Limb (tissue), 2 donors: ENCODE measurements around the gene DENND10.
"Not testable (repeated sequence)": the region's sequence is repeated elsewhere in the genome, so short reads cannot be mapped to it uniquely, and the experiment has no call there.

Experiments
- DNase-seq, 2 donors: peaks; one replicate each; pipeline ENCODE4 v3.0.0-alpha.2; 2016; ENCODE audit errors: extremely low spot score in 2 of 2

Gene DENND10

GRCh38 chr10:119098576-119098975 is 5.3 kb upstream of the DENND10 start:
- no peak for DNase-seq

DNA sequence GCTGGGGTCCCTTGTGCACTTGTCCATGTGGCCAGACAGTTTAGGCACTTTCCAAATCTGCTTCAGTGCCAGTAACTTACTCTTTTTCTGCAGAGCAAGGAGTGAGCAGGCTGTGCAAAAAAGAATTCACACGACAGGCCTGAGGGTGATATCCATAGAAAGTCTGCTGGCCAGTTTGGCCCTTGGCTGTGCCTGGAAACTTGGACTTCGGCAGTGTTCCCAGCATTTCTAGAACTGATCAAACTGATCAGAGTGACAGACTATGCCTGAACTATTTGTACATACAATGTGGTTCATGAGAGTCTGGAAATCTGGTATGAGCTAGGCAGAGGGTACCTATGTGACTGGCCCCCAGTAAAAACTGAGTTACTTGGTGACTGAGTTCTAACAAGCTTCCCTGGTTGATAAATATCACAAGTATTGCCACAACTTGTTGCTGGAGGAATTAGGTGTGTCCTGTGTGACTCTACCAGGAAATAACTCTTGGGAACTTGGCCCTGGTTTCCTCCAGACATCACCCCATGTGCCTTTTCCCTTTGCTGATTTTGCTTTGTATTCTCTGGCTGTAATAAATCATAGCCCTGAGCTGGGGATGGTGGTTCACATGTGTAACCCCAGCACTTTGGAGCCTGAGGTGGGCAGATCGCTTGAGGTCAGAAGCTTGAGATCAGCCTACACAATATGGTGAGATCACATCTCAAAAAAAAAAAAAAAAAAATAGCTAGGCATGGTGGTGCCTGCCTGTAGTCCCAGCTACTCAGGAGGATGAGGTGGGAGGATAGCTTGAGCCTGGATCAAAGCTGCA is 3.3 kb upstream of the DENND10 start:
- no peak for DNase-seq

GRCh38 chr10:119101366-119102098 is 2.4 kb upstream of the DENND10 start:
- DNase-seq, result no peak

GRCh38 chr10:119103241-119103902 is 541 bp upstream of the DENND10 start:
- DNase-seq, result no peak

DNA sequence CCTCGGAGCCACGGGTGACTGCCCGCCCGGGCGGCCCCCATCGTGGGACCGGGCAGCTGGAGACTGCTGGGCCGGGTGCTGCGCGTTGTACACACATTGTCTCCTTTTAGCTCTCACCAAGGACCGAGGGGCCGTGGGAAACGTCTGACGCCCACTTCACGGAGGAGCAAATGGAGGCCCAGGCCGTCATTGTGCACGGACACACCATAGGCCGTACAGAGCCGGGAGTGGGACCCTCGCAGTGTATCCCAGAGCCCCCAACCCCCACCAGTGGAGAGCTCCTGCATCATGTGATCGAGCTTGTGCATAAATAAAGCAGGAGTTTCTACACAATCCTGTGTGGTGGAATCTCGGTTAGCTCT is 722 bp downstream of the DENND10 start:
- DNase-seq, result peak in 1 of 2 donors; percentile 60

DNA sequence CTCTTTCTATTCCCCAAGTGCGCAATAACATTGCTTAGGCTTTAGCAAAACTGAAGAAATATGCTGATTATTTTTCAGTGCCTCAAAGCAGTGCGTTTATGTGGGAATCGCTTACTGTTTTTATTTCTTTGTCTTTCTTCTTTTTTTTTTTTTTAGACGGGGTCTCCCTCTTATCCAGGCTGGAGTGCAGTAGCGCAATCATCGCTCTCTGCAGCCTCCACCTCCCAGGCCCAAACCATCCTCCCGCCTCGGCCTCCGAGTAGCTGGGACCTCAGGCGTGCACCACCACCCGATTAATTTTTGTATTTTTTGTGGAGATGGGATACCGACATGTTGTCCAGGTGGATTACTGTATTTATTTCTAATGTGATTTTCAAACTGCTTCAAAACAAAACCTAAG is 1.2 kb downstream of the DENND10 start:
- DNase-seq, result no peak

- not testable (repeated sequence) for DNase-seq
These were observed 2.0 kb downstream of the DENND10 start for GRCh38 chr10:119105899-119106298.

DNA sequence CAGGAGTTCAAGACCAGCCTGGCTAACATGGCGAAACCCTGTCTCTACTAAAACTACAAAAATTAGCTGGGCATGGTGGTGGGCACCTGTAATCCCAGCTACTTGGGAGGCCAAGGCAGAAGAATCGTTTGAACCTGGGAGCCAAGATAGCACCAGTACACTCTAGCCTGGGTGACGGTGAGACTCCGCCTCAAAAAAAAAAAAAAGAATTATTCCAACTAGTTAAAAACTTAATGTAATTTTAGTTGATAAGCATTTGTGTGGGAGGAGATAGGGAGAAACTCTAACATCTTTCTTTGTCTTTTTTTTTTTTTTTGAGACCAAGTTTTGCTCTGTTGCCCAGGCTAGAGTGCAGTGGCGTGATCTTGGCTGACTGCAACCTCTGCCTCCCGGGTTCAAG is 3.2 kb downstream of the DENND10 start:
- DNase-seq, result not testable (repeated sequence)

- DNase-seq, result not testable (repeated sequence)
These were observed 3.9 kb downstream of the DENND10 start for GRCh38 chr10:119107771-119108170.

DNA sequence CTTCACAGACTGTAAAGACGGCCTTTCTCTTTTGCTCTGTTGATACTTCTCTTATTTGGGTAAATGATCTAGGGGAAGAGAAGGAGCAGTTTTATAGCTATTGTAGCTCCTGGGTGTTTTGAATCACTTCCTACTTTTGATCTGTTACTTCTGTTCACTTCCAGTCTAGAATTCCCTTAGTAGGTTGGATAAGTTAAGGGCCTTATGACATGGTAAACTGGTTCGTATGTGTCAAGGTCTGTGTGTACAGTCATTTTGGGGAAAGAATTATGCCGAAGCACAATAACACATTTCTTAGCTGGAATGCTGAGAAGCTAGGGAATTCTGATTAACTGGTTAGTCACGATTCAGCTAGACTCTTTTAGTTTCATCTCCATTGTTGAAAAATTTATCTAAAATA is 8.1 kb downstream of the DENND10 start:
- no peak for DNase-seq

DNA sequence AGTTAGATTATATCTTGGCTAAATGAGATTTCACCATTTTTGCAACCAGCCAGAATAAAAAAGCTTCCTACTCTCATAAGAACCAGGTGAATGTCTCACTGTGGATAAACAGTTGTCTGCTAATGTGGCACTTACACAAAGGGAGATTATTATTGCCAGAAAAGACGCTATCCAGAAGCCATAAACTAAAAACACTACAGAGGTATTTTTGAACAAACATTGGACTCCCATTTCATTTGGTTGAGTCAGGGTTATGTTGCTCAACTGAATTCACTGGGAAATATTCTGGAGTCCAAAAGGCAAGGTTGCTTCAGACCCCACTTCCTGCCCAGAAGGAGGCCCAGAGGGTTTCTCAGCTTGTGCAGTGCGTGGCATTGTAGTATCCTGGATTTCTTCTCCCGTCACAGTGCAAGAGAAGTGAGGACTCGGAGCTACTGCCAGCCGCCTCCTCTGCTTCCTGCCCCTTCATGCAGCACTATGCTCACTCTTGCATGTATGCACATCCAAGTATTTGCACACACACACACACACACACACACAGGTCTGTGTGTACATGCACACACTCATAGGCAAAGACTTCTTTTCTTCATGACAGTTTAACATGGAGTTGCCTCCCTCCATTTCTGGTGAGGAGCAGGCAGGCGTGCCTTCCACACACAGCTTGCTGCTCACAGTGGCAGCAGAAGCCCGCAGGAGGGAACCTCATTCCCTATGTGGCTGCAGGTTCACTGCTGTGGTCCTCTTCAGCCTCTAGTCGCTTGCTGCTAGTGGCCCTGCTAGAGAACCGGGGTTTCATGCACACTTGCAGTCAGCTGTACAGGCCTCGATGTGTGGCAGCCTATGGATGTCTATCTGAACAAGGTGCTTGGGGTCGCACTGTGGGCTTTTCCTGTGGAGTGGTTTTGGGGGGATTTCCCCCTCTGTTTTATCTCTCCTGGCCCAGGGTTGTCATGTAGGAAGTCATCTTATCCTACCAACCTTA is 10.1 kb downstream of the DENND10 start:
- no peak for DNase-seq

DNA sequence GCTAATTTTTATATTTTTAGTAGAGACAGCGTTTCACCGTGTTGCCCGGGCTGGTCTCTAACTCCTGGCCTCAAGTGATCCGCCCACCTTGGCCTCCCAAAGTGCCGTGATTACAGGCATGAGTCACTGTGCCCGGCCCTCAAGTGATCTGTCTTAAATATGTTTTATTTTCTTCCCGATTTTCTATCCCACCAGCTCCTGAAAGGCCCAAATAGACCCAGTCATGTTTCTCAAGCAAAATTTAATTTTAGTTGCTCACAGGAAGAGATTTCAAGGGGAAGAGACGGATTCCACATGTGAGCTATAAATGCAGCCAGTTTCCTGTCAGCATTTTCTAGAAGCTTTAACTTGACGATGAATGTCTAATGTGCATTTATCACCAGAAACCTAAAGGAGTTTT is 12.0 kb downstream of the DENND10 start:
- DNase-seq, result no peak

DNA sequence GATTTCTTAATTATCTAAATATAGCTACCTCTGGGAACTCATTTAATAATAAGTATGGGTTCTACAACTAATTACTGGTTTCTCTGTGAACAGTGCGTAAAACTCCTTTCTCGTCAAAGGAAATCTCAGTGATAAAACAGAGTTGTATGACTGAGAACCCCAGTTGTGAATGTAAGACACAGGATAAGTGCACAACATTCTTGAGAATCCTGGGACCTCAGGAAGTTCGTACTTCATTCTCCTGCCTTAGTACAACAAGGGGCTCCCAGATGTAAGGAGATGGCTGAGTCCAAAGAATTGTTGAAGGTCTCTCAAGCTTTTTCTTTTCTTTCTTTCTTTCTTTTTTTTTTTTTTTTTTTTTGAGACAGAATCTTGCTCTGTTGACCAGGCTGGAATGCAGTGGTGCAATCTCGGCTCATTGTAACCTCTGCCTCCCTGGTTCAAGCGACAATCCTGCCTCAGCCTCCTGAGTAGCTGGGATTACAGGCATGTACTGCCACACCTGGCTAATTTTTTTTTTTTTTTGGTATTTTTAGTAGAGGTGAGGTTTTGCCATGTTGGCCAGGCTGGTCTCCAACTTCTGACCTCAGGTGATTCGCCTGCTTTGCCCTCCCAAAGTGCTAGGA is 12.5 kb downstream of the DENND10 start:
- no peak for DNase-seq

DNA sequence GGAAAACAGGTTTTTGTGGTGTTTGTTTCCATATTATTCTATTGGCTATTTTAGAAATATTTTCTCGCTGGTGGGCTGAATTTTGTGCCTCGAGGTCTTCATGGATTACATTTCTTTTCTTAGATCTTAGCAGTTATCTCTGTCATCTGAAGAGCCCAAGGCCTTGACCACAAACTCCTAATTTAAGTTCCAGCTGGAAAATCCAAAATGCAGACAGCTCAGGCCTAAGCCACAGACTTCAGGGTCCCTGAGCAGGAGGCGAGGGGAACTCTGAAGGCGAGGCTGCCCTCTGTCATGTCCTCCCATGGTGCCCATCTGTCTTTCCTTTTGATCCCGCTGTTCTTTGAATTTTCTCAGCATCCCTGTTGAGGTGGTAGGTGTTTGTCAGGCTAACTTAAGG is 14.3 kb downstream of the DENND10 start:
- DNase-seq, result no peak

DNA sequence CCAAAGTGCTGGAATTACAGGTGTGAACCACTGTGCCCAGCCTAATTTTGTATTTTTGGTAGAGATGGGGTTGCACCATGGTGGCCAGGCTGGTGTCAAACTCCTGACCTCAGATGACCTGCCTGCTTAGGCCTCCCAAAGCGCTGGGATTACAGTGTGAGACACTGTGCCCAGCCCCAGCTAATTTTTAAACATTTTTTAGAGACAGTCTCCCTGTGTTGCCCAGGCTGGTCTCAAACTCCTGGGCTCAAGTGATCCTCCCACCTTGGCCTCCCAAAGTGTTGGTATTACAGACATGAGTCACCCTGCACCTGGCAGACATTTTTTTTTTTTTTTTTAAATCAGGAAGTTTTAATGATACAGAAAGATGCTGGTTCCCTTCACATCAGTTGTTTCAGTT is 15.5 kb downstream of the DENND10 start:
- no peak for DNase-seq

GRCh38 chr10:119120413-119120867 is 16.5 kb downstream of the DENND10 start:
- DNase-seq, result no peak

DNA sequence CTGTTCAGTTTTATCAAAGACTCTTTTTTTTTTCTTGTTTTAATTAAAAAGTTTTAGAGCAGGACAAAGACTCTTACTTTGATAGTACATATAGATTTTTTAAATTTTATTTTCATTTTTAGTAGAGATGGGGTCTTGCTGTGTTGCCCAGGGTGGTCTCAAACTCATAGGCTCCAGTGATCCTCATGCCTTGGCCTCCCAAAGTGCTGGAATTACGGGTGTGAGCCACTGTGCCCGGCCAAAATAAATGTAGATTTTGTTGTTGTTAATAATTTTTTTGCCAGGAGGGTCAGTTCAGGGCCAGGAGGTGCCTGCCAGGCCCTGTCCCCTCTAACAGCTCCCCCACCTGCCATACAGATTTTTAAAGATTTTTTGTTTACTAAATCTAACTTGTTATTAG is 17.0 kb downstream of the DENND10 start:
- no peak for DNase-seq

- no peak for DNase-seq
These were observed 22.0 kb downstream of the DENND10 start for GRCh38 chr10:119125942-119126341.

DNA sequence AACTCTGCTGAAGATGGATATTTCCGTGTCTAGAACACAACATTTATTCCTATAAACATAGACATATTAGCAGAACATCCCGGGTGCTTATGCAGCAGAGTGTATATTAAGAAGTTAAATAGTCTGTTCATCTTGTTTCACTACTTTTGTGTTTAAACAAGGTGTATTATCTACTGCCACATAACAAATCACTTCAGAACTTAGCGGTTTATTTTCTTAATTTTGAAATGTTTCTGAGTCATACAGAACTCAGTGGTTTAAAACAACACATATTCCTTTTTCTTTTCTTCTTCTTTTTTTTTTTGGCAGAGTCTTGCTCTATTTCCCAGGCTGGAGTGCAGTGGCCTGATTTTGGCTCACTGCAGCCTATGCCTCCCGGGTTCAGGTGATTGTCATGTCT is 25.8 kb downstream of the DENND10 start:
- DNase-seq, result no peak

- no peak for DNase-seq
These were observed 27.8 kb downstream of the DENND10 start for GRCh38 chr10:119131512-119132240.
